Ovary (tissue), 3 donors: ENCODE measurements around the gene HLCS.

Experiments used
- CTCF ChIP-seq, 3 donors: fragments of 450-650 bp in 2 of 3; fragments of 200-600 bp in 1 of 3; IDR thresholded peaks; one replicate each; pipeline versions ENCODE4 v1.5.1 to v1.8.0; 2016 to 2022; ENCODE audit warnings: antibody characterized with exemption in 3 of 3, mild to moderate bottlenecking in 1 of 3
- EP300 ChIP-seq: sonication (generic); formaldehyde crosslinking; IDR thresholded peaks from one replicate; pipeline ENCODE4 v1.6.1; 2017; ENCODE audit warnings: antibody characterized with exemption
- POLR2A ChIP-seq: fragments of 450-650 bp; IDR thresholded peaks from one replicate; pipeline ENCODE4 v1.6.1; 2017; ENCODE audit warnings: antibody characterized with exemption, mild to moderate bottlenecking, moderate library complexity
- donor health status: DM: no; HTN: no; CAD: no.

- TF ChIP-seq POLR2A, result no peak
- TF ChIP-seq CTCF (IDR thresholded peaks at IDR 0.05), result no peak
- TF ChIP-seq EP300, result no peak
Observed at GRCh38 chr21:36846631-36847030, 119.8 kb downstream of the HLCS start.
